ENCODE data around the gene PAM16. TPM values are rescaled to one million over a fixed set of nuclear protein-coding genes. Genes with fewer than 3 reads are reported as not detected.

The PAM16 gene
- total and polyA plus RNA-seq, 9 of the 15 experiments (the other 6 are each of a cell fraction or from before 2014, with no cell fraction given) = 38.7 to 273 (median 79.3) TPM

DNA sequence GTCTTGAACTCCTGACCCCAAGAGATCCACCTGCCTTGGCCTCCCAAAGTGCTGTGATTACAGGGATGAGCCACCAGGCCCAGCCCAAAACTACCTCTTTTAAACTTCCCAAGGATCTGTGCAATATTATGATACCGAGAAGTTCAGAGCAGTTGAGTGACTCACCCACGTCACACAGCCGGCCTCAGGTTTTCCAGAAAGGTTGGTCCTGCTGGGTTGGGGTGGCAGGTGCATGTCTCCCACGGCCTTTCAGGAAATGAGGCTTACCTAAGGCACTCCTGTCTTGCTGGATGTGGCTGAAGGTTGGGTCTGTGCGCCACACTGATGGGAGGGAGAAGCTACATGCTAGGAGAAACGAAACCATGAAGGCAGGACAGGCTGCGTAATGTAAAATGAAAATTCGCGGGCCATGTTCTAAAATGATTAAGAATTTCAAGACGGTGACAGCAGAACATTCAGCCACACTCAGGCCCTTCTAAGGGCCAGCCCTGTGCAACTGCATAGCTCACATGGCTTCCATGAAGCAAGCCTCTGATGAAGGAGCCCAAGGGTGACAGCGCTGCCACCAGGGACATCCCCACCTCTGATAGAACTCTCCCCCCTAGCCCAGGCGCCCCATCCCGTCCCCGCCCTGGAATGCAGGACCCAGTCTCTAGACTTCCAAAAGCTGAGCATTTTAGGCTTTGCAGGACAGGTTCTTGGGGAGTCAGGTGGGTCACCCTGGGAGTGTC is 41.9 kb downstream of the PAM16 start:
- H2AFZ ChIP-seq (ENCODE audit: low read depth, low read length) = no peak overlapping the region
- peaks cover 3% of the 10 kb centered on the region for H3K9me1 ChIP-seq (ENCODE audit: control insufficient read depth, insufficient read depth, low read length)
- H3K4me2 ChIP-seq (ENCODE audit: insufficient read depth, low read length) = no peak overlapping the region
- ATAC-seq = no peak
- TF ChIP-seq, protein P1, sequence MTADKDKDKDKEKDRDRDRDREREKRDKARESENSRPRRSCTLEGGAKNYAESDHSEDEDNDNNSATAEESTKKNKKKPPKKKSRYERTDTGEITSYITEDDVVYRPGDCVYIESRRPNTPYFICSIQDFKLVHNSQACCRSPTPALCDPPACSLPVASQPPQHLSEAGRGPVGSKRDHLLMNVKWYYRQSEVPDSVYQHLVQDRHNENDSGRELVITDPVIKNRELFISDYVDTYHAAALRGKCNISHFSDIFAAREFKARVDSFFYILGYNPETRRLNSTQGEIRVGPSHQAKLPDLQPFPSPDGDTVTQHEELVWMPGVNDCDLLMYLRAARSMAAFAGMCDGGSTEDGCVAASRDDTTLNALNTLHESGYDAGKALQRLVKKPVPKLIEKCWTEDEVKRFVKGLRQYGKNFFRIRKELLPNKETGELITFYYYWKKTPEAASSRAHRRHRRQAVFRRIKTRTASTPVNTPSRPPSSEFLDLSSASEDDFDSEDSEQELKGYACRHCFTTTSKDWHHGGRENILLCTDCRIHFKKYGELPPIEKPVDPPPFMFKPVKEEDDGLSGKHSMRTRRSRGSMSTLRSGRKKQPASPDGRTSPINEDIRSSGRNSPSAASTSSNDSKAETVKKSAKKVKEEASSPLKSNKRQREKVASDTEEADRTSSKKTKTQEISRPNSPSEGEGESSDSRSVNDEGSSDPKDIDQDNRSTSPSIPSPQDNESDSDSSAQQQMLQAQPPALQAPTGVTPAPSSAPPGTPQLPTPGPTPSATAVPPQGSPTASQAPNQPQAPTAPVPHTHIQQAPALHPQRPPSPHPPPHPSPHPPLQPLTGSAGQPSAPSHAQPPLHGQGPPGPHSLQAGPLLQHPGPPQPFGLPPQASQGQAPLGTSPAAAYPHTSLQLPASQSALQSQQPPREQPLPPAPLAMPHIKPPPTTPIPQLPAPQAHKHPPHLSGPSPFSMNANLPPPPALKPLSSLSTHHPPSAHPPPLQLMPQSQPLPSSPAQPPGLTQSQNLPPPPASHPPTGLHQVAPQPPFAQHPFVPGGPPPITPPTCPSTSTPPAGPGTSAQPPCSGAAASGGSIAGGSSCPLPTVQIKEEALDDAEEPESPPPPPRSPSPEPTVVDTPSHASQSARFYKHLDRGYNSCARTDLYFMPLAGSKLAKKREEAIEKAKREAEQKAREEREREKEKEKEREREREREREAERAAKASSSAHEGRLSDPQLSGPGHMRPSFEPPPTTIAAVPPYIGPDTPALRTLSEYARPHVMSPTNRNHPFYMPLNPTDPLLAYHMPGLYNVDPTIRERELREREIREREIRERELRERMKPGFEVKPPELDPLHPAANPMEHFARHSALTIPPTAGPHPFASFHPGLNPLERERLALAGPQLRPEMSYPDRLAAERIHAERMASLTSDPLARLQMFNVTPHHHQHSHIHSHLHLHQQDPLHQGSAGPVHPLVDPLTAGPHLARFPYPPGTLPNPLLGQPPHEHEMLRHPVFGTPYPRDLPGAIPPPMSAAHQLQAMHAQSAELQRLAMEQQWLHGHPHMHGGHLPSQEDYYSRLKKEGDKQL (CRISPR knock-in tag; IDR thresholded peaks at IDR 0.05; ENCODE audit: borderline replicate concordance) = no peak
- TF ChIP-seq BCOR (IDR thresholded peaks at IDR 0.05) = peak; percentile 64; the same call in 1 of the 2 replicates
- TF ChIP-seq, protein P2, sequence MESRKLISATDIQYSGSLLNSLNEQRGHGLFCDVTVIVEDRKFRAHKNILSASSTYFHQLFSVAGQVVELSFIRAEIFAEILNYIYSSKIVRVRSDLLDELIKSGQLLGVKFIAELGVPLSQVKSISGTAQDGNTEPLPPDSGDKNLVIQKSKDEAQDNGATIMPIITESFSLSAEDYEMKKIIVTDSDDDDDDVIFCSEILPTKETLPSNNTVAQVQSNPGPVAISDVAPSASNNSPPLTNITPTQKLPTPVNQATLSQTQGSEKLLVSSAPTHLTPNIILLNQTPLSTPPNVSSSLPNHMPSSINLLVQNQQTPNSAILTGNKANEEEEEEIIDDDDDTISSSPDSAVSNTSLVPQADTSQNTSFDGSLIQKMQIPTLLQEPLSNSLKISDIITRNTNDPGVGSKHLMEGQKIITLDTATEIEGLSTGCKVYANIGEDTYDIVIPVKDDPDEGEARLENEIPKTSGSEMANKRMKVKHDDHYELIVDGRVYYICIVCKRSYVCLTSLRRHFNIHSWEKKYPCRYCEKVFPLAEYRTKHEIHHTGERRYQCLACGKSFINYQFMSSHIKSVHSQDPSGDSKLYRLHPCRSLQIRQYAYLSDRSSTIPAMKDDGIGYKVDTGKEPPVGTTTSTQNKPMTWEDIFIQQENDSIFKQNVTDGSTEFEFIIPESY (CRISPR knock-in tag; IDR thresholded peaks at IDR 0.05) = peak; percentile 67
- peak; percentile 39 for TF ChIP-seq ZFP36 (IDR thresholded peaks at IDR 0.05; ENCODE audit: low read depth, low read length, partially characterized antibody)
- TF ChIP-seq, protein P3, sequence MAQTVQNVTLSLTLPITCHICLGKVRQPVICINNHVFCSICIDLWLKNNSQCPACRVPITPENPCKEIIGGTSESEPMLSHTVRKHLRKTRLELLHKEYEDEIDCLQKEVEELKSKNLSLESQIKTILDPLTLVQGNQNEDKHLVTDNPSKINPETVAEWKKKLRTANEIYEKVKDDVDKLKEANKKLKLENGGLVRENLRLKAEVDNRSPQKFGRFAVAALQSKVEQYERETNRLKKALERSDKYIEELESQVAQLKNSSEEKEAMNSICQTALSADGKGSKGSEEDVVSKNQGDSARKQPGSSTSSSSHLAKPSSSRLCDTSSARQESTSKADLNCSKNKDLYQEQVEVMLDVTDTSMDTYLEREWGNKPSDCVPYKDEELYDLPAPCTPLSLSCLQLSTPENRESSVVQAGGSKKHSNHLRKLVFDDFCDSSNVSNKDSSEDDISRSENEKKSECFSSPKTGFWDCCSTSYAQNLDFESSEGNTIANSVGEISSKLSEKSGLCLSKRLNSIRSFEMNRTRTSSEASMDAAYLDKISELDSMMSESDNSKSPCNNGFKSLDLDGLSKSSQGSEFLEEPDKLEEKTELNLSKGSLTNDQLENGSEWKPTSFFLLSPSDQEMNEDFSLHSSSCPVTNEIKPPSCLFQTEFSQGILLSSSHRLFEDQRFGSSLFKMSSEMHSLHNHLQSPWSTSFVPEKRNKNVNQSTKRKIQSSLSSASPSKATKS (CRISPR knock-in tag; IDR thresholded peaks at IDR 0.05) = no peak
- TF ChIP-seq KDM1A (IDR thresholded peaks at IDR 0.05) = peak; percentile 59 to 65; a peak in 2 of 4 replicates
- no peak for TF ChIP-seq GABPB1 (CRISPR knock-in tag; IDR thresholded peaks at IDR 0.05)
- no peak for TF ChIP-seq ARID2 (IDR thresholded peaks at IDR 0.05)
- intact Hi-C loops (cut with micrococcal nuclease) = no loop called here
- peak overlapping the region in 1 of 2 experiments; percentile 73; a peak in 3 of 4 replicates for H3K9ac ChIP-seq (ENCODE audit: insufficient read depth in 1 of 2, low read depth in 2 of 2, low read length in 2 of 2)
- ChIA-PET CTCF (ENCODE audit: low intra/inter-chr PET ratio) (no interaction called here), POLR2A (interaction anchor here (0.6 to 2.2 kb wide), 5 partner anchors 10 to 109 kb away, joined by 3 to 10 read pairs (median 3); no protein-coding TSS in a partner anchor)
- H3K27me3 ChIP-seq (ENCODE audit: control insufficient read depth in 2 of 2, insufficient read depth in 2 of 2, low read length in 2 of 2) = no peaks in the 10 kb centered on the region
- peaks cover 18% of the 10 kb centered on the region for H3K79me2 ChIP-seq (ENCODE audit: control insufficient read depth, insufficient read depth, low read length)
- H3K27ac ChIP-seq (ENCODE audit: extremely low read depth, low read depth, low read length) = no peak overlapping the region
- BruUV-seq (replicated peaks) = no TSS peak
- WGBS (ENCODE audit: insufficient coverage, low coverage, missing lambda C conversion rate) = 80% methylated on average over 14 of the region's 14 CpGs
- no peak for DNase-seq (ENCODE audit: extremely low read depth in 1 of 4, low spot score in 3 of 4)
- H4K20me1 ChIP-seq (replicated peaks; ENCODE audit: control insufficient read depth, insufficient read depth, low read length) = no peaks in the 10 kb centered on the region
- H3K4me1 ChIP-seq (replicated peaks in 1 of 2; ENCODE audit: control insufficient read depth in 2 of 2, insufficient read depth in 2 of 2, low read length in 2 of 2) = peaks cover 13 to 48% of the 10 kb centered on the region in 2 experiments; a peak in 4 of 5 replicates
- in situ Hi-C loops (cut with MboI) = no loop called here
- peaks cover 19% of the 10 kb centered on the region; the same call in 2 of the 3 replicates for H3K36me3 ChIP-seq (ENCODE audit: control insufficient read depth, insufficient read depth, low read length)
- no peaks in the 10 kb centered on the region for H3K9me3 ChIP-seq (replicated peaks; ENCODE audit: control insufficient read depth, insufficient read depth, low read depth, low read length)
- H3K4me3 ChIP-seq = no peak overlapping the region
- FAIRE-seq = peak; percentile 15

Data from K562 (cell line).